H1 (cell line): ENCODE results near the gene GGA1. TPM values are rescaled to one million over a fixed set of nuclear protein-coding genes. Genes with fewer than 3 reads are reported as not detected.

Experiments
- BCL11A ChIP-seq, 2 experiments: IDR thresholded peaks; one replicate each; pipeline ENCODE4 v1.6.1; 2011; ENCODE audit warnings: low read depth in 2 of 2, low read length in 2 of 2, mild to moderate bottlenecking in 2 of 2
- HDAC2 ChIP-seq, 2 experiments: fragments of 300-600 bp in 1 of 2; sonication (generic) in 1 of 2; IDR thresholded peaks; 2 replicates each; pipeline ENCODE4 v1.6.1; 2011 to 2012; ENCODE audit warnings: low read depth in 2 of 2, low read length in 2 of 2, mild to moderate bottlenecking in 2 of 2, moderate library complexity in 2 of 2, borderline replicate concordance in 1 of 2, inconsistent platforms in 1 of 2
- RXRA ChIP-seq: IDR thresholded peaks from 2 replicates; pipeline ENCODE4 v1.6.1; 2011; ENCODE audit warnings: low read depth, mild to moderate bottlenecking, low read length, moderate library complexity; ENCODE audit not compliant: insufficient read depth
- polyA plus RNA-seq, 7 experiments: library from polyadenylated mRNA; depleted of rRNA in 3 of 7; stranded (reverse) in 5 of 7; unstranded in 2 of 7; fragments of >200 nt in 5 of 7; fragments of 200-250 nt in 2 of 7; gene quantifications; 1 replicate in 5 of 7; 2 replicates in 1 of 7; 4 replicates in 1 of 7; pipeline versions ENCODE4 v1.2.1 to v1.2.3, GENCODE V29; 2011 to 2013; ENCODE audit warnings: missing spikeins in 2 of 7, mixed read lengths in 2 of 7
- total RNA-seq: library from RNA; stranded (reverse); fragmentation: NEBNext Ultra II Directional; extraction: Animal tissue kit (Norgen Biotek cat#: 25700); gene quantifications from 2 replicates; pipeline ENCODE4 v1.2.1, GENCODE V29; 2021
- TF ChIP-seq, protein P1 (sequence below), 3 experiments: IDR thresholded peaks; 1 replicate in 2 of 3; 2 replicates in 1 of 3; pipeline versions ENCODE4 v1.5.1 to v1.6.1; 2011; ENCODE audit warnings: low read length in 3 of 3, mild to moderate bottlenecking in 3 of 3, inconsistent platforms in 2 of 3, low read depth in 1 of 3, moderate library complexity in 1 of 3; ENCODE audit not compliant: insufficient read depth in 1 of 3; ENCODE audit errors: control extremely low read depth in 1 of 3
- TF ChIP-seq, protein P2 (sequence below): IDR thresholded peaks from 2 replicates; pipeline ENCODE4 v1.6.1; 2011; ENCODE audit warnings: low read depth, mild to moderate bottlenecking, low read length; ENCODE audit not compliant: insufficient read depth
- TF ChIP-seq, protein P3 (sequence below): IDR thresholded peaks from 2 replicates; pipeline ENCODE4 v1.6.1; 2011; ENCODE audit warnings: low read length, improper control_type of control experiment

GGA1 gene
- total and polyA plus RNA-seq, 2 of the 8 experiments (the other 6 are each of a cell fraction or from before 2014, with no cell fraction given), result 49.3 to 57.2 TPM

DNA sequence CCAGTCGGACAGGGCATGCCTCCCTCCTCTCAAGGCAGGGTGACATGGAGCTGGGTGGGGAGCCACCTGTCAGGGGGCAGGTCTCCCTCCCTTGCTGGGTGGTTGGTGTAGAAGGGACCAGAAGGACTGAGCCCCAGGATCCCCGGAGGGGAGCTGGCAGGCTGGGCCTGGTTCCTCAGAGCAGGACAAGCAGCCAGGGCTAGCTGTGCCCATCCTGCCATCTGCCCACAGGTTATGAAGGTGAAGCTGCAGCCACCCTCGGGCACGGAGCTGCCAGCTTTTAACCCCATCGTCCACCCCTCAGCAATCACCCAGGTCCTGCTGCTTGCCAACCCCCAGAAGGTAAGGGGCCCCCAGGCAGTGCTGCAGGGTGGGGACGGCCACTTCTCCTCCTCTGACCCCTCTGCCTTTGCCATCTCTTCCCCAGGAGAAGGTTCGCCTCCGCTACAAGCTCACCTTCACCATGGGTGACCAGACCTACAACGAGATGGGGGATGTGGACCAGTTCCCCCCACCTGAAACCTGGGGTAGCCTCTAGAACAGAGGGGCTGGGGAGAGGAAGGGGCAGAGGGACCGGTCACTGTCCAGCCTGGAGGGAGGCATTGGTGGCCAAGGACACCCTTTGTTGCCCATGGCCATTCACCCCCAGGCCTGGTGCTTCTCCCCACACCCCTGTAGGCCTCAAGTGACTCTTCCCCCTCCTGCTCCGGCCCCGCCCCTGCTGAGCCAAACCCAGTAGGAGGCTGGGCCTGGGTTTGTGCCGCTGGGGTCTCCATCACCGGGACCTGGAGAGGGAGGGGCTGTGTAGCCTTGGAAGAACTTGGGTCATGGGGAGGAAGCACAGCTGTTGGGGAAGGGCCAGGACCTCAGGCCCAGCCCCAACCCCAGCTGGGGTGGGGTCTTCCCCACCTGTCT is 23.8 kb downstream of the GGA1 start (continued):
- TF ChIP-seq, protein P1, sequence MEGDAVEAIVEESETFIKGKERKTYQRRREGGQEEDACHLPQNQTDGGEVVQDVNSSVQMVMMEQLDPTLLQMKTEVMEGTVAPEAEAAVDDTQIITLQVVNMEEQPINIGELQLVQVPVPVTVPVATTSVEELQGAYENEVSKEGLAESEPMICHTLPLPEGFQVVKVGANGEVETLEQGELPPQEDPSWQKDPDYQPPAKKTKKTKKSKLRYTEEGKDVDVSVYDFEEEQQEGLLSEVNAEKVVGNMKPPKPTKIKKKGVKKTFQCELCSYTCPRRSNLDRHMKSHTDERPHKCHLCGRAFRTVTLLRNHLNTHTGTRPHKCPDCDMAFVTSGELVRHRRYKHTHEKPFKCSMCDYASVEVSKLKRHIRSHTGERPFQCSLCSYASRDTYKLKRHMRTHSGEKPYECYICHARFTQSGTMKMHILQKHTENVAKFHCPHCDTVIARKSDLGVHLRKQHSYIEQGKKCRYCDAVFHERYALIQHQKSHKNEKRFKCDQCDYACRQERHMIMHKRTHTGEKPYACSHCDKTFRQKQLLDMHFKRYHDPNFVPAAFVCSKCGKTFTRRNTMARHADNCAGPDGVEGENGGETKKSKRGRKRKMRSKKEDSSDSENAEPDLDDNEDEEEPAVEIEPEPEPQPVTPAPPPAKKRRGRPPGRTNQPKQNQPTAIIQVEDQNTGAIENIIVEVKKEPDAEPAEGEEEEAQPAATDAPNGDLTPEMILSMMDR (IDR thresholded peaks at IDR 0.05; ENCODE audit: control extremely low read depth in 1 of 3, insufficient read depth in 1 of 3, low read depth in 1 of 3, low read length in 3 of 3), result no peak
- TF ChIP-seq RXRA, result no peak
- TF ChIP-seq, protein P2, sequence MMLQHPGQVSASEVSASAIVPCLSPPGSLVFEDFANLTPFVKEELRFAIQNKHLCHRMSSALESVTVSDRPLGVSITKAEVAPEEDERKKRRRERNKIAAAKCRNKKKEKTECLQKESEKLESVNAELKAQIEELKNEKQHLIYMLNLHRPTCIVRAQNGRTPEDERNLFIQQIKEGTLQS, result no peak
- TF ChIP-seq, protein P3, sequence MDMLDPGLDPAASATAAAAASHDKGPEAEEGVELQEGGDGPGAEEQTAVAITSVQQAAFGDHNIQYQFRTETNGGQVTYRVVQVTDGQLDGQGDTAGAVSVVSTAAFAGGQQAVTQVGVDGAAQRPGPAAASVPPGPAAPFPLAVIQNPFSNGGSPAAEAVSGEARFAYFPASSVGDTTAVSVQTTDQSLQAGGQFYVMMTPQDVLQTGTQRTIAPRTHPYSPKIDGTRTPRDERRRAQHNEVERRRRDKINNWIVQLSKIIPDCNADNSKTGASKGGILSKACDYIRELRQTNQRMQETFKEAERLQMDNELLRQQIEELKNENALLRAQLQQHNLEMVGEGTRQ, result no peak
- TF ChIP-seq BCL11A (IDR thresholded peaks at IDR 0.05; ENCODE audit: low read depth in 2 of 2, low read length in 2 of 2), result no peak
- no peak for TF ChIP-seq HDAC2 (IDR thresholded peaks at IDR 0.05; ENCODE audit: borderline replicate concordance in 1 of 2, low read depth in 2 of 2, low read length in 2 of 2)
